Prostate gland (tissue), 2 donors: ENCODE results near the gene TOP2B.

Source experiments
- CTCF ChIP-seq, 4 experiments: fragments of 200-600 bp in 2 of 4; fragments of 450-650 bp in 2 of 4; sonication (generic) in 2 of 4; IDR thresholded peaks; 1 replicate in 3 of 4; 2 replicates in 1 of 4; pipeline ENCODE4 v1.5.1; 2016 to 2019; ENCODE audit warnings: antibody characterized with exemption in 4 of 4, mild to moderate bottlenecking in 2 of 4, moderate library complexity in 2 of 4
- POLR2A ChIP-seq: fragments of 450-650 bp; IDR thresholded peaks from one replicate; pipeline ENCODE4 v1.6.1; 2016; ENCODE audit warnings: antibody characterized with exemption, mild to moderate bottlenecking
- POLR2AphosphoS5 ChIP-seq: sonication (generic); formaldehyde crosslinking; IDR thresholded peaks from one replicate; pipeline ENCODE4 v1.6.1; 2017; ENCODE audit warnings: antibody characterized with exemption

- TF ChIP-seq CTCF (IDR thresholded peaks at IDR 0.05) (no peak), POLR2A (no peak), POLR2AphosphoS5 (no peak)
These were observed 92.4 kb downstream of the TOP2B start for GRCh38 chr3:25572336-25572735.
